ENCODE data around the gene TMC5. TPM values are rescaled to one million over a fixed set of nuclear protein-coding genes. Genes with fewer than 3 reads are reported as not detected.

The TMC5 gene
- total RNA-seq, 1 experiment from 2014 or later: 1.2 TPM

DNA sequence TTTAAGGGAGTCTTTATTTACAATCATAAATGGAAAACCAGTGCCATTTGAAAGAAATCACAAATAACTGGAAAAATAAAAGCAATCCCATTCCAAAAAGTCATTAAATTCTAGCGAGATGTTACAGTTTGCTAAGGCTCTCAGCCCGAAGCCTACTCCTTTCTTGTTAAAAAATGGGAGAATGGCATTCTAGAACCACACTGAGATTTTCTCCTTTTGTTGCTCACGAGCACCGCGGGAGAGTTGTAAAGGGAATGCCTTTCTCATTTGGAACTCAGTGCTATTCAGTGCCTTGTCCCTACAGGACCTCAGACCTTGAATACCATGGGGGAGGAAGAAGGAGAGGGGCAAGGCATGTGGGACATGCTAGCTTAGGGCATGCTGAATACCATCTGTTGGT, 67.9 kb downstream of the TMC5 start:
- no peak overlapping the region for H3K27ac Mint-ChIP-seq
- H4K91ac ChIP-seq (ENCODE audit: insufficient read length, low read depth, low read length): no peak overlapping the region
- H3K79me1 ChIP-seq (ENCODE audit: insufficient read depth, low read depth, low read length, poor library complexity, severe bottlenecking): no peaks in the 10 kb centered on the region
- no peak for DNase-seq
- H3K4me3 Mint-ChIP-seq: no peak overlapping the region
- H3K9me3 ChIP-seq (ENCODE audit: control insufficient read depth, low read depth, low read length): no peaks in the 10 kb centered on the region
- H3K9me3 Mint-ChIP-seq: peaks cover 4 to 11% of the 10 kb centered on the region in 2 experiments; a peak in 3 of 5 replicates
- H3K79me2 ChIP-seq (ENCODE audit: insufficient read depth, low read length): no peaks in the 10 kb centered on the region
- H3K4me1 ChIP-seq (ENCODE audit: insufficient read depth, low read length): peaks cover 10% of the 10 kb centered on the region; the same call in 1 of the 2 replicates
- H3K27ac ChIP-seq (ENCODE audit: insufficient read length, low read depth, low read length): no peak overlapping the region
- H3K23me2 ChIP-seq (ENCODE audit: insufficient read length, low read depth, low read length, poor library complexity, severe bottlenecking): no peaks in the 10 kb centered on the region
- H2BK12ac ChIP-seq (ENCODE audit: insufficient read length, low read depth, low read length): no peak overlapping the region
- H3K14ac ChIP-seq (ENCODE audit: insufficient read depth, low read length): no peak overlapping the region
- H3K27me3 ChIP-seq (ENCODE audit: insufficient read depth, low read length): no peaks in the 10 kb centered on the region
- H3K4me1 Mint-ChIP-seq: peaks cover 23 to 33% of the 10 kb centered on the region in 2 experiments
- H3K27me3 Mint-ChIP-seq (ENCODE audit: low read depth): peaks cover 3% of the 10 kb centered on the region
- no peak overlapping the region for H2BK5ac ChIP-seq (ENCODE audit: insufficient read length, low read length)
- no peak overlapping the region for H4K5ac ChIP-seq (ENCODE audit: insufficient read length, low read depth, low read length)
- no peak overlapping the region for H2AFZ ChIP-seq (ENCODE audit: low read length)
- H2BK15ac ChIP-seq (ENCODE audit: low read depth, low read length): no peak overlapping the region
- H3T11ph ChIP-seq (ENCODE audit: low read length): no peak overlapping the region
- H3K4me2 ChIP-seq (ENCODE audit: insufficient read depth, insufficient read length, low read length): no peak overlapping the region
- H3K4ac ChIP-seq (ENCODE audit: low read depth, low read length): no peak overlapping the region
- H2BK20ac ChIP-seq (ENCODE audit: low read depth, low read length, poor library complexity, severe bottlenecking): no peak overlapping the region
- WGBS (ENCODE audit: extremely low coverage, insufficient read length, low lambda C conversion rate): no CpG with 5 or more reads among the region's 5 CpGs
- no peak overlapping the region for H3K9ac ChIP-seq (ENCODE audit: extremely low read depth, insufficient read length, low read length)
- TF ChIP-seq, protein P1, sequence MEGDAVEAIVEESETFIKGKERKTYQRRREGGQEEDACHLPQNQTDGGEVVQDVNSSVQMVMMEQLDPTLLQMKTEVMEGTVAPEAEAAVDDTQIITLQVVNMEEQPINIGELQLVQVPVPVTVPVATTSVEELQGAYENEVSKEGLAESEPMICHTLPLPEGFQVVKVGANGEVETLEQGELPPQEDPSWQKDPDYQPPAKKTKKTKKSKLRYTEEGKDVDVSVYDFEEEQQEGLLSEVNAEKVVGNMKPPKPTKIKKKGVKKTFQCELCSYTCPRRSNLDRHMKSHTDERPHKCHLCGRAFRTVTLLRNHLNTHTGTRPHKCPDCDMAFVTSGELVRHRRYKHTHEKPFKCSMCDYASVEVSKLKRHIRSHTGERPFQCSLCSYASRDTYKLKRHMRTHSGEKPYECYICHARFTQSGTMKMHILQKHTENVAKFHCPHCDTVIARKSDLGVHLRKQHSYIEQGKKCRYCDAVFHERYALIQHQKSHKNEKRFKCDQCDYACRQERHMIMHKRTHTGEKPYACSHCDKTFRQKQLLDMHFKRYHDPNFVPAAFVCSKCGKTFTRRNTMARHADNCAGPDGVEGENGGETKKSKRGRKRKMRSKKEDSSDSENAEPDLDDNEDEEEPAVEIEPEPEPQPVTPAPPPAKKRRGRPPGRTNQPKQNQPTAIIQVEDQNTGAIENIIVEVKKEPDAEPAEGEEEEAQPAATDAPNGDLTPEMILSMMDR (conservative IDR thresholded peaks at IDR 0.05): no peak
- H3K18ac ChIP-seq (ENCODE audit: insufficient read length, low read depth, low read length): no peak overlapping the region
- no peak overlapping the region for H3K56ac ChIP-seq (ENCODE audit: insufficient read length, low read depth, low read length)
- peaks cover 0 to 18% (median 11%) of the 10 kb centered on the region in 3 experiments for H3K36me3 Mint-ChIP-seq (ENCODE audit: insufficient read depth in 1 of 3, low read depth in 3 of 3)
- no peak overlapping the region for H2BK120ac ChIP-seq (ENCODE audit: low read depth, low read length, poor library complexity, severe bottlenecking)
- no peak overlapping the region for H2AK5ac ChIP-seq (ENCODE audit: insufficient read length, low read length)
- no peak overlapping the region for H3K23ac ChIP-seq (ENCODE audit: insufficient read length, low read depth, low read length)
- no peaks in the 10 kb centered on the region for H4K20me1 ChIP-seq (ENCODE audit: control insufficient read depth, insufficient read depth, insufficient read length)
- no peak overlapping the region for H4K8ac ChIP-seq (replicated peaks; ENCODE audit: insufficient read length, low read depth, low read length)
